Heart right ventricle (tissue), 16 donors: ENCODE measurements around the gene MIEF1. TPM values are rescaled to one million over a fixed set of nuclear protein-coding genes. Genes with fewer than 3 reads are reported as not detected.

ENCODE experiments used
- ATAC-seq, 8 donors: fragments of 200-7000 bp; cut with Tn5 transposase; one replicate each; pipeline ENCODE4 v1.9.1; 2020; ENCODE audit warnings: mild to moderate bottlenecking in 8 of 8, moderate library complexity in 8 of 8, moderate number of reproducible peaks in 1 of 8
- DNase-seq, 2 donors: peaks; one replicate each; pipeline ENCODE4 v3.0.0-alpha.2; 2020
- H3K27ac ChIP-seq, 10 donors: fragments of 200-600 bp; sonication (generic) in 2 of 10; one replicate each; pipeline versions ENCODE4 v1.5.0 to v1.8.0; 2020 to 2022; ENCODE audit warnings: mild to moderate bottlenecking in 3 of 10
- H3K27me3 ChIP-seq, 7 donors: fragments of 200-600 bp; one replicate each; pipeline ENCODE4 v1.8.0; 2021 to 2022; ENCODE audit warnings: mild to moderate bottlenecking in 2 of 7
- H3K36me3 ChIP-seq, 9 donors: fragments of 200-600 bp; sonication (generic) in 1 of 9; one replicate each; pipeline versions ENCODE4 v1.5.0 to v1.8.0; 2020 to 2022; ENCODE audit warnings: mild to moderate bottlenecking in 2 of 9
- H3K4me1 ChIP-seq, 9 donors: fragments of 200-600 bp; sonication (generic) in 1 of 9; one replicate each; pipeline versions ENCODE4 v1.5.0 to v1.8.0; 2020 to 2022; ENCODE audit warnings: mild to moderate bottlenecking in 4 of 9
- H3K4me3 ChIP-seq, 10 donors: fragments of 200-600 bp; sonication (generic) in 2 of 10; one replicate each; pipeline versions ENCODE4 v1.5.0 to v1.8.0; 2020 to 2022; ENCODE audit warnings: mild to moderate bottlenecking in 7 of 10, moderate library complexity in 2 of 10
- H3K9me3 ChIP-seq, 11 donors: fragments of 200-600 bp in 10 of 11; sonication (generic) in 2 of 11; one replicate each; pipeline versions ENCODE4 v1.5.0 to v1.8.0; 2013 to 2022; ENCODE audit warnings: mild to moderate bottlenecking in 2 of 11, control low read depth in 1 of 11, moderate library complexity in 1 of 11
- CTCF ChIP-seq, 9 donors: fragments of 200-600 bp; sonication (generic) in 2 of 9; IDR thresholded peaks; one replicate each; pipeline versions ENCODE4 v1.5.0 to v1.8.0; 2021 to 2022; ENCODE audit warnings: antibody characterized with exemption in 9 of 9, mild to moderate bottlenecking in 5 of 9, moderate library complexity in 1 of 9
- WGBS, 2 donors: extraction: QIAGEN DNeasy Blood & Tissue Kit; methylation state at CpG; one replicate each; pipeline ENCODE4 v1.1.7; 2013; ENCODE audit warnings: inconsistent platforms in 1 of 2; 5-methylcytosine and 5-hydroxymethylcytosine counted together
- intact Hi-C, 10 donors: fragments of 100-400 bp; cut with DNase I; formaldehyde crosslinking; loops; one replicate each; pipeline versions ENCODE4 v1.11.1 to v1.14.2; 2022
- polyA plus RNA-seq, 2 donors: library from polyadenylated mRNA; stranded (reverse); fragments of 200-250 nt; gene quantifications; one replicate each; pipeline ENCODE4 v1.2.3, GENCODE V29; 2013
- total RNA-seq, 10 donors: library from RNA; stranded (reverse); fragmentation: NEBNext Ultra II Directional in 3 of 10; extraction: Animal tissue kit (Norgen Biotek cat#: 25700) in 3 of 10; gene quantifications; one replicate each; pipeline versions ENCODE4 v1.2.1 to v1.2.4, GENCODE V29; 2021 to 2023
- donor health status: Arrhythmogenic right ventricular cardiomyopathy.
- donor health status: ischemic (EF 13 %, LVEDD 7.1; RV severe dilation, severe dysfunction).
- donor health status: healthy with polysubstance abuse.
- donor health status: DM: no; HTN: yes; CAD: no.
- donor health status: DM: no; HTN: no; CAD: no.
- donor health status: ischemic (EF 25% LVEDD 6.9; RV normal size, moderate dysfunction).
- donor health status: ischemic (EF 25% LVEDD 5.7; RV mildly dilated, moderate dysfunction).
- donor health status: healthy.
- donor health status: DM: yes; HTN: yes; CAD: no.
- donor health status: Ischemic cardiomyopathy.
- donor health status: ischemic (EF 35%, LVEDD 5.7; RV mildly dilated, moderate dysfunction).
- donor health status: nonischemic (EF 11% LVEDD 7.7; RV severe dilation, severe dysfunction).
- donor health status: DM: yes; HTN: yes; CAD: no.
- donor health status: PGD.
- donor health status: ischemic (EF 29% LVEDD 5.4; RV normal size, mild dysfunction).
- donor health status: nonischemic (EF 23%, LVEDD 6.1; RV moderate dilation, normal function).

The MIEF1 gene
- total and polyA plus RNA-seq, 12 donors: 7.0 to 35.8 (median 17.0) TPM

- intact Hi-C loops: loop anchor here in 2 of 10 donors (5.0 kb wide), 2 partner anchors 464 to 469 kb away; no protein-coding TSS in a partner anchor
- H3K4me3 ChIP-seq: peak overlapping the region in 4 of 10 donors; percentile 17 to 22 (median 18)
Measured at GRCh38 chr22:39558254-39558727, 56.2 kb downstream of the MIEF1 start.

GRCh38 chr22:39558950-39559349 is 56.9 kb downstream of the MIEF1 start:
- intact Hi-C loops: loop anchor here in 2 of 10 donors (5.0 kb wide), 2 partner anchors 463 to 468 kb away; no protein-coding TSS in a partner anchor
- TF ChIP-seq CTCF (IDR thresholded peaks at IDR 0.05): no peak
- H3K27me3 ChIP-seq: peaks cover 12 to 83% (median 62%) of the 10 kb centered on the region in 7 donors

More at GRCh38 chr22:39558254-39558727, 56.2 kb downstream of the MIEF1 start:
- no peaks in the 10 kb centered on the region for H3K9me3 ChIP-seq
- H3K4me1 ChIP-seq: peaks cover 0 to 8% (median 3%) of the 10 kb centered on the region in 9 donors
- no peak for TF ChIP-seq CTCF (IDR thresholded peaks at IDR 0.05)
- H3K27ac ChIP-seq: no peak overlapping the region
- no peak for DNase-seq
- peaks cover 12 to 85% (median 59%) of the 10 kb centered on the region in 7 donors for H3K27me3 ChIP-seq
- no peaks in the 10 kb centered on the region for H3K36me3 ChIP-seq
- ATAC-seq: no peak
- WGBS, 2 donors: 7 to 8% methylated on average over 34 of the region's 34 CpGs

GRCh38 chr22:39559456-39560105 is 57.5 kb downstream of the MIEF1 start:
- peaks cover 12 to 78% (median 63%) of the 10 kb centered on the region in 7 donors for H3K27me3 ChIP-seq
- 34 to 39% methylated on average over 11 of the region's 11 CpGs for WGBS, 2 donors
- ATAC-seq: peak in 3 of 8 donors; percentile 14 to 47 (median 33)
- no peak overlapping the region for H3K27ac ChIP-seq
- no peaks in the 10 kb centered on the region for H3K36me3 ChIP-seq
- intact Hi-C loops: loop anchor here in 3 of 10 donors (5.0 to 10.0 kb wide), 4 partner anchors 65 to 468 kb away; no protein-coding TSS in a partner anchor
- H3K9me3 ChIP-seq: no peaks in the 10 kb centered on the region
- DNase-seq: no peak
- peak in 8 of 9 donors; percentile 14 to 45 (median 36) for TF ChIP-seq CTCF (IDR thresholded peaks at IDR 0.05)
- H3K4me3 ChIP-seq: no peak overlapping the region
- H3K4me1 ChIP-seq: peaks cover 0 to 8% (median 3%) of the 10 kb centered on the region in 9 donors

More at GRCh38 chr22:39558950-39559349, 56.9 kb downstream of the MIEF1 start:
- Histone ChIP-seq H3K36me3 (no peaks in the 10 kb centered on the region), H3K4me1 (peaks cover 0 to 8% (median 3%) of the 10 kb centered on the region in 9 donors), H3K4me3 (no peak overlapping the region), H3K27ac (no peak overlapping the region), H3K9me3 (no peaks in the 10 kb centered on the region)
- DNase-seq (no peak), ATAC-seq (peak in 2 of 8 donors; percentile 18 to 24)
- WGBS, 2 donors: 78 to 79% methylated on average over 14 of the region's 14 CpGs

GRCh38 chr22:39560127-39560526 is 58.0 kb downstream of the MIEF1 start:
- intact Hi-C loops: loop anchor here in 1 of 10 donors (5.0 to 10.0 kb wide), 2 partner anchors 65 to 447 kb away; no protein-coding TSS in a partner anchor
- Histone ChIP-seq H3K9me3 (no peaks in the 10 kb centered on the region), H3K27ac (no peak overlapping the region), H3K36me3 (no peaks in the 10 kb centered on the region), H3K27me3 (peaks cover 12 to 78% (median 63%) of the 10 kb centered on the region in 7 donors), H3K4me3 (no peak overlapping the region), H3K4me1 (peaks cover 0 to 8% (median 3%) of the 10 kb centered on the region in 9 donors)
- ATAC-seq: no peak
- no peak for DNase-seq
- WGBS, 2 donors: 52 to 60% methylated on average over 6 of the region's 6 CpGs
- TF ChIP-seq CTCF (IDR thresholded peaks at IDR 0.05): no peak
